Motor neuron (in vitro differentiated cells): Measurements from ENCODE around the gene PKD1. TPM values are rescaled to one million over a fixed set of nuclear protein-coding genes. Genes with fewer than 3 reads are reported as not detected.
"Not testable (repeated sequence)": the region's sequence is repeated elsewhere in the genome, so short reads cannot be mapped to it uniquely, and the experiment has no call there.

Source experiments
- ATAC-seq, 8 experiments: fragments of 200-7000 bp; cut with Tn5 transposase; replicated peaks in 6 of 8; 2 replicates each; pipeline ENCODE4 v1.8.0; 2021; ENCODE audit warnings: mild to moderate bottlenecking in 8 of 8, moderate library complexity in 8 of 8
- H3K27ac ChIP-seq, 2 donors: fragments of 250-450 bp; sonication (Bioruptor Pico); 2 replicates each; pipeline ENCODE4 v1.9.0; 2021; ENCODE audit warnings: antibody characterized with exemption in 2 of 2, mild to moderate bottlenecking in 2 of 2, moderate library complexity in 1 of 2
- H3K4me1 ChIP-seq, 2 donors: fragments of 250-450 bp; sonication (Bioruptor Pico); replicated peaks in 1 of 2; 2 replicates each; pipeline ENCODE4 v1.6.1; 2021; ENCODE audit warnings: antibody characterized with exemption in 2 of 2, mild to moderate bottlenecking in 2 of 2, moderate library complexity in 1 of 2
- H3K4me3 ChIP-seq, 5 donors: fragments of 250-450 bp; sonication (Bioruptor Pico); 2 replicates each; pipeline ENCODE4 v1.9.0; 2021; ENCODE audit warnings: antibody characterized with exemption in 5 of 5, mild to moderate bottlenecking in 5 of 5, moderate library complexity in 4 of 5
- WGBS, 10 experiments: fragments of 450-650 bp; shearing (Covaris generic); methylation state at CpG; one replicate each; pipeline ENCODE4 v1.0.0; 2022; 5-methylcytosine and 5-hydroxymethylcytosine counted together
- in situ Hi-C, 9 experiments: fragments of 400-800 bp; cut with MboI; loops; one replicate each; pipeline ENCODE4 v1.15.0; 2021; ENCODE audit warnings: low sequenced_read_pairs in 9 of 9, low pct_unique_long_range_greater_than_20kb in 2 of 9; ENCODE audit not compliant: unreplicated experiment in 9 of 9
- total RNA-seq, 8 experiments: library from RNA; unstranded; fragments of 300-600 nt; gene quantifications; 2 replicates each; pipeline versions ENCODE4 v1.2.3 to v1.2.4, GENCODE V29; 2022

The PKD1 gene
- total RNA-seq: 100 to 1,000 TPM in 1 of 8 experiments, 10 to 100 TPM in 7; 27.9 to 123 (median 58.3) TPM

GRCh38 chr16:2135770-2136490 is at the start of gene PKD1:
TSS of gene PKD1 (minus strand) at chr16:2135898. CDS start at chr16:2135689, 209 bp downstream.
- not testable (repeated sequence) for H3K4me1 ChIP-seq
- peak within 1 kb of the TSS; percentile 80 to 85 for H3K27ac ChIP-seq
- in situ Hi-C loops: loop anchor here in 4 of 9 experiments (25.0 kb wide), 2 partner anchors 99 to 124 kb away; partner anchors contain the start of genes NPW (in 3 of the 4), ZNF598 (in 3 of the 4), NHERF2 (in 1 of the 4) and NTHL1 (in 1 of the 4)
- 0% methylated on average over 1 to 2 of the region's 81 CpGs; no CpG with 5 or more reads in 8 of the 10 experiments for WGBS, 10 experiments
- peak; percentile 83 to 98 (median 94) for ATAC-seq
- peak within 1 kb of the TSS; percentile 58 to 95 (median 59) for H3K4me3 ChIP-seq

- no peak for ATAC-seq
- no peak overlapping the region for H3K27ac ChIP-seq
- WGBS, 10 experiments: 83 to 100% (median 97%) methylated on average over 1 to 4 of the region's 20 CpGs; no CpG with 5 or more reads in 7 of the 10 experiments
- peaks cover 9 to 15% of the 10 kb centered on the region in 2 donors for H3K4me1 ChIP-seq
- H3K4me3 ChIP-seq: no peak overlapping the region
- in situ Hi-C loops: no loop called here
Observed at GRCh38 chr16:2184962-2185361, 49.3 kb upstream of the PKD1 start.

GRCh38 chr16:2184346-2184745 is 48.6 kb upstream of the PKD1 start:
- H3K4me3 ChIP-seq: no peak overlapping the region
- in situ Hi-C loops: no loop called here
- 88 to 94% (median 93%) methylated on average over 3 to 9 of the region's 19 CpGs; no CpG with 5 or more reads in 7 of the 10 experiments for WGBS, 10 experiments

GRCh38 chr16:2183671-2184070 is 48.0 kb upstream of the PKD1 start:
- ATAC-seq: no peak
- peaks cover 8 to 13% of the 10 kb centered on the region in 2 donors for H3K4me1 ChIP-seq
- 91 to 100% (median 94%) methylated on average over 1 to 16 of the region's 30 CpGs; no CpG with 5 or more reads in 6 of the 10 experiments for WGBS, 10 experiments
- in situ Hi-C loops: no loop called here
- no peak overlapping the region for H3K4me3 ChIP-seq
- H3K27ac ChIP-seq: no peak overlapping the region

More at GRCh38 chr16:2184346-2184745, 48.6 kb upstream of the PKD1 start:
- Histone ChIP-seq H3K4me1 (peaks cover 8 to 13% of the 10 kb centered on the region in 2 donors), H3K27ac (no peak overlapping the region)
- no peak for ATAC-seq

GRCh38 chr16:2181952-2182351 is 46.3 kb upstream of the PKD1 start:
- ATAC-seq: no peak
- 63 to 100% (median 84%) methylated on average over 1 to 10 of the region's 20 CpGs; no CpG with 5 or more reads in 3 of the 10 experiments for WGBS, 10 experiments
- Histone ChIP-seq H3K27ac (no peak overlapping the region), H3K4me1 (peaks cover 8 to 13% of the 10 kb centered on the region in 2 donors), H3K4me3 (no peak overlapping the region)
- in situ Hi-C loops: no loop called here

GRCh38 chr16:2180962-2181923 is 45.5 kb upstream of the PKD1 start:
- no peak overlapping the region for H3K4me3 ChIP-seq
- H3K27ac ChIP-seq: no peak overlapping the region
- peak in 5 of 8 experiments; percentile 6 to 43 (median 30) for ATAC-seq
- peaks cover 8 to 13% of the 10 kb centered on the region in 2 donors for H3K4me1 ChIP-seq
- WGBS, 10 experiments: 90 to 100% (median 100%) methylated on average over 1 to 2 of the region's 46 CpGs; no CpG with 5 or more reads in 6 of the 10 experiments
- in situ Hi-C loops: no loop called here

- Histone ChIP-seq H3K27ac (no peak overlapping the region), H3K4me3 (no peak overlapping the region), H3K4me1 (peaks cover 8 to 13% of the 10 kb centered on the region in 2 donors)
- in situ Hi-C loops: no loop called here
- no peak for ATAC-seq
- no CpG with 5 or more reads among the region's 43 CpGs for WGBS, 10 experiments
Observed at GRCh38 chr16:2180461-2180860, 44.8 kb upstream of the PKD1 start.

- Histone ChIP-seq H3K4me3 (no peak overlapping the region), H3K27ac (no peak overlapping the region), H3K4me1 (peaks cover 8 to 13% of the 10 kb centered on the region in 2 donors)
- no peak for ATAC-seq
- 100% methylated on average over 9 of the region's 31 CpGs; no CpG with 5 or more reads in 9 of the 10 experiments for WGBS, 10 experiments
- in situ Hi-C loops: no loop called here
Observed at GRCh38 chr16:2179576-2179975, 43.9 kb upstream of the PKD1 start.

GRCh38 chr16:2179107-2179501 is 43.4 kb upstream of the PKD1 start:
- Histone ChIP-seq H3K4me3 (no peak overlapping the region), H3K4me1 (peaks cover 8 to 13% of the 10 kb centered on the region in 2 donors), H3K27ac (no peak overlapping the region)
- ATAC-seq: no peak
- 48% methylated on average over 5 of the region's 50 CpGs; no CpG with 5 or more reads in 9 of the 10 experiments for WGBS, 10 experiments
- in situ Hi-C loops: no loop called here

- in situ Hi-C loops: no loop called here
- H3K4me3 ChIP-seq: no peak overlapping the region
- no CpG with 5 or more reads among the region's 106 CpGs for WGBS, 10 experiments
Observed at GRCh38 chr16:2178321-2179106, 42.8 kb upstream of the PKD1 start.

GRCh38 chr16:2177561-2177960 is 41.9 kb upstream of the PKD1 start:
- Histone ChIP-seq H3K4me1 (peaks cover 8 to 13% of the 10 kb centered on the region in 2 donors), H3K4me3 (no peak overlapping the region), H3K27ac (no peak overlapping the region)
- ATAC-seq: no peak
- WGBS, 10 experiments: 94 to 100% (median 100%) methylated on average over 1 to 5 of the region's 20 CpGs; no CpG with 5 or more reads in 6 of the 10 experiments
- in situ Hi-C loops: no loop called here

More at GRCh38 chr16:2178321-2179106, 42.8 kb upstream of the PKD1 start:
- Histone ChIP-seq H3K4me1 (peaks cover 8 to 13% of the 10 kb centered on the region in 2 donors), H3K27ac (no peak overlapping the region)
- peak in 7 of 8 experiments; percentile 6 to 76 (median 62) for ATAC-seq

- Histone ChIP-seq H3K4me3 (no peak overlapping the region), H3K4me1 (peaks cover 8 to 12% of the 10 kb centered on the region in 2 donors), H3K27ac (no peak overlapping the region)
- ATAC-seq: no peak
- in situ Hi-C loops: no loop called here
- 70 to 98% (median 95%) methylated on average over 4 to 13 of the region's 18 CpGs; no CpG with 5 or more reads in 4 of the 10 experiments for WGBS, 10 experiments
Observed at GRCh38 chr16:2177101-2177500, 41.4 kb upstream of the PKD1 start.
